K562 (cell line): Measurements from ENCODE around the gene FOXS1.

Experiments
- ATF1 ChIP-seq, 2 experiments: fragments of 450-650 bp in 1 of 2; IDR thresholded peaks; 2 replicates each; pipeline ENCODE4 v1.6.1; 2016; ENCODE audit warnings: missing compliant biosample characterization in 1 of 2, missing genetic modification characterization in 1 of 2
- CEBPB ChIP-seq: fragments of 450-650 bp; IDR thresholded peaks from 2 replicates; pipeline ENCODE4 v1.6.1; 2016; ENCODE audit warnings: missing genetic modification characterization, missing compliant biosample characterization
- JUND ChIP-seq, 2 experiments: IDR thresholded peaks; 2 replicates in 1 of 2; 3 replicates in 1 of 2; pipeline ENCODE4 v1.6.1; 2011; ENCODE audit warnings: borderline replicate concordance in 2 of 2, low read depth in 2 of 2, low read length in 2 of 2, improper control_type of control experiment in 1 of 2, missing biosample characterization in 1 of 2, missing genetic modification characterization in 1 of 2, missing genetic modification reagents in 1 of 2
- KLF13 ChIP-seq: fragments of 450-650 bp; IDR thresholded peaks from 2 replicates; pipeline ENCODE4 v1.6.1; 2016; ENCODE audit warnings: missing genetic modification characterization, low read depth, mild to moderate bottlenecking, missing compliant biosample characterization, moderate library complexity, borderline replicate concordance
- MAFK ChIP-seq: IDR thresholded peaks from 2 replicates; pipeline ENCODE4 v1.6.1; 2011; ENCODE audit warnings: low read length, improper control_type of control experiment
- NCOA1 ChIP-seq: fragments of 450-650 bp; IDR thresholded peaks from 2 replicates; pipeline ENCODE4 v1.6.1; 2016; ENCODE audit warnings: low read depth
- POLR2A ChIP-seq: fragments of 450-650 bp; conservative IDR thresholded peaks from 2 replicates; pipeline ENCODE4 v1.6.1; 2016
- SP1 ChIP-seq: sonication (generic); formaldehyde crosslinking; IDR thresholded peaks from 2 replicates; pipeline ENCODE4 v1.8.1; 2022; ENCODE audit warnings: mild to moderate bottlenecking, missing genetic modification reagents
- TAF7 ChIP-seq: fragments of 450-650 bp; IDR thresholded peaks from 2 replicates; pipeline ENCODE4 v1.6.1; 2016; ENCODE audit warnings: missing genetic modification characterization, missing compliant biosample characterization
- ZNF551 ChIP-seq: fragments of 250-450 bp; sonication (Bioruptor Pico); IDR thresholded peaks from 2 replicates; pipeline ENCODE4 v1.5.0; 2021; ENCODE audit warnings: mild to moderate bottlenecking, moderate library complexity
- TF ChIP-seq, protein P1 (sequence below), 2 experiments: fragments of 450-650 bp; conservative IDR thresholded peaks; 2 replicates each; pipeline ENCODE4 v1.6.1; 2017; ENCODE audit warnings: mild to moderate bottlenecking in 2 of 2, moderate library complexity in 2 of 2
- TF ChIP-seq, protein P2 (sequence below), 3 experiments: IDR thresholded peaks in 2 of 3; conservative IDR thresholded peaks in 1 of 3; 2 replicates each; pipeline ENCODE4 v1.5.1; 2011 to 2012; ENCODE audit warnings: low read length in 3 of 3, mild to moderate bottlenecking in 3 of 3, control low read depth in 2 of 3, improper control_type of control experiment in 1 of 3, inconsistent platforms in 1 of 3, low read depth in 1 of 3, mixed read lengths in 1 of 3, moderate library complexity in 1 of 3; ENCODE audit not compliant: insufficient read depth in 2 of 3

DNA sequence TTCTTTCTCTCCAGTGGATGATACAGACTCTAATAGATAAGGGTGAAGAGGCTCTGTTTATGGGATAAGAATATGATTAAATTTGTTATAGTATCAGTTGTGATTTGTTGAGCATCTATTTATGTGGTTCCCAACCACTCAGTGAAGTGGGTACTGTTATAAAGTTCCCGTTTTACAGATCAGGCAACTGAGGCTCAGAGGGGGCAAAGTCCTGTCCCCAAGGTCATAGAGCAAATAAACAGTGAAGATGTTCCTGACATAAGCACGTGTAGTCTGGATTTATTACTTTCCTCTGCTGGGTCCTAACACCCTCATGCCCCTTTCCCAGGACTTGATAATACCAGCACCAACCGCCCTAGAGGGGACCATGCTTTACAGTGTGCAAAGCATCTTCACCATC is 20.8 kb upstream of the FOXS1 start:
- no peak for TF ChIP-seq ZNF551
- TF ChIP-seq MAFK: no peak
- TF ChIP-seq NCOA1: no peak
- no peak for TF ChIP-seq POLR2A
- TF ChIP-seq, protein P1, sequence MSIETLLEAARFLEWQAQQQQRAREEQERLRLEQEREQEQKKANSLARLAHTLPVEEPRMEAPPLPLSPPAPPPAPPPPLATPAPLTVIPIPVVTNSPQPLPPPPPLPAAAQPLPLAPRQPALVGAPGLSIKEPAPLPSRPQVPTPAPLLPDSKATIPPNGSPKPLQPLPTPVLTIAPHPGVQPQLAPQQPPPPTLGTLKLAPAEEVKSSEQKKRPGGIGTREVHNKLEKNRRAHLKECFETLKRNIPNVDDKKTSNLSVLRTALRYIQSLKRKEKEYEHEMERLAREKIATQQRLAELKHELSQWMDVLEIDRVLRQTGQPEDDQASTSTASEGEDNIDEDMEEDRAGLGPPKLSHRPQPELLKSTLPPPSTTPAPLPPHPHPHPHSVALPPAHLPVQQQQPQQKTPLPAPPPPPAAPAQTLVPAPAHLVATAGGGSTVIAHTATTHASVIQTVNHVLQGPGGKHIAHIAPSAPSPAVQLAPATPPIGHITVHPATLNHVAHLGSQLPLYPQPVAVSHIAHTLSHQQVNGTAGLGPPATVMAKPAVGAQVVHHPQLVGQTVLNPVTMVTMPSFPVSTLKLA (conservative IDR thresholded peaks at IDR 0.05): no peak
- no peak for TF ChIP-seq JUND (IDR thresholded peaks at IDR 0.05; ENCODE audit: borderline replicate concordance, low read depth, low read length)
- TF ChIP-seq JUND (tag; IDR thresholded peaks at IDR 0.05; ENCODE audit: borderline replicate concordance, low read depth, low read length): no peak
- TF ChIP-seq ATF1 (CRISPR knock-in tag; IDR thresholded peaks at IDR 0.05): no peak
- no peak for TF ChIP-seq ATF1 (tag; IDR thresholded peaks at IDR 0.05)
- TF ChIP-seq, protein P2, sequence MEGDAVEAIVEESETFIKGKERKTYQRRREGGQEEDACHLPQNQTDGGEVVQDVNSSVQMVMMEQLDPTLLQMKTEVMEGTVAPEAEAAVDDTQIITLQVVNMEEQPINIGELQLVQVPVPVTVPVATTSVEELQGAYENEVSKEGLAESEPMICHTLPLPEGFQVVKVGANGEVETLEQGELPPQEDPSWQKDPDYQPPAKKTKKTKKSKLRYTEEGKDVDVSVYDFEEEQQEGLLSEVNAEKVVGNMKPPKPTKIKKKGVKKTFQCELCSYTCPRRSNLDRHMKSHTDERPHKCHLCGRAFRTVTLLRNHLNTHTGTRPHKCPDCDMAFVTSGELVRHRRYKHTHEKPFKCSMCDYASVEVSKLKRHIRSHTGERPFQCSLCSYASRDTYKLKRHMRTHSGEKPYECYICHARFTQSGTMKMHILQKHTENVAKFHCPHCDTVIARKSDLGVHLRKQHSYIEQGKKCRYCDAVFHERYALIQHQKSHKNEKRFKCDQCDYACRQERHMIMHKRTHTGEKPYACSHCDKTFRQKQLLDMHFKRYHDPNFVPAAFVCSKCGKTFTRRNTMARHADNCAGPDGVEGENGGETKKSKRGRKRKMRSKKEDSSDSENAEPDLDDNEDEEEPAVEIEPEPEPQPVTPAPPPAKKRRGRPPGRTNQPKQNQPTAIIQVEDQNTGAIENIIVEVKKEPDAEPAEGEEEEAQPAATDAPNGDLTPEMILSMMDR (IDR thresholded peaks at IDR 0.05 in 2 of 3, conservative IDR thresholded peaks at IDR 0.05 in 1 of 3; ENCODE audit: insufficient read depth in 2 of 3, low read depth in 1 of 3, low read length in 3 of 3): no peak
- TF ChIP-seq CEBPB (tag): no peak
- TF ChIP-seq KLF13: no peak
- TF ChIP-seq TAF7 (tag): no peak
- TF ChIP-seq SP1 (CRISPR knock-in tag): no peak
